HEK293 (cell line): ENCODE measurements around the gene GATA2.

Experiments used
- CTCF ChIA-PET: fragments of 350-600 bp; formaldehyde crosslinking; extraction: SDS; loops from one replicate; lab custom pipeline; 2021; ENCODE audit warnings: antibody characterized with exemption; lab: Yijun Ruan, JAX
- POLR2A ChIA-PET: fragments of 300-600 bp; formaldehyde crosslinking; extraction: SDS; loops from one replicate; lab custom pipeline; 2020; ENCODE audit warnings: antibody characterized with exemption, inconsistent platforms; lab: Yijun Ruan, JAX
- H3K27ac ChIP-seq: fragments of 200-500 bp; sonication (Bioruptor generic); 2 replicates; pipeline ENCODE4 v1.5.1; 2014; ENCODE audit warnings: low read depth, low read length, control low read depth, inconsistent platforms; ENCODE audit errors: extremely low read depth
- H3K36me3 ChIP-seq, 2 experiments: fragments of 200-500 bp in 1 of 2; sonication (Bioruptor generic) in 1 of 2; 1 replicate in 1 of 2; 2 replicates in 1 of 2; pipeline ENCODE4 v1.5.1; 2014 to 2017; ENCODE audit warnings: inconsistent platforms in 2 of 2, low read length in 2 of 2; ENCODE audit not compliant: control insufficient read depth in 2 of 2, insufficient read depth in 1 of 2
- H3K4me1 ChIP-seq: fragments of 200-500 bp; sonication (Bioruptor generic); 2 replicates; pipeline ENCODE4 v1.5.1; 2014; ENCODE audit warnings: mild to moderate bottlenecking, low read length, inconsistent platforms; ENCODE audit not compliant: control insufficient read depth, insufficient read depth
- H3K4me3 ChIP-seq: 2 replicates; pipeline ENCODE4 v1.5.1; 2011; ENCODE audit warnings: low read depth, mild to moderate bottlenecking, control low read depth, low read length, moderate library complexity
- H3K9me3 ChIP-seq: fragments of 200-500 bp; sonication (Bioruptor generic); 2 replicates; pipeline ENCODE4 v1.5.1; 2014; ENCODE audit warnings: low read depth, low read length, inconsistent platforms; ENCODE audit not compliant: control insufficient read depth, insufficient read depth
- BCL11B ChIP-seq: fragments of 450-650 bp; formaldehyde crosslinking; IDR thresholded peaks from 2 replicates; pipeline ENCODE4 v1.5.1; 2016; ENCODE audit warnings: low read depth, missing biosample characterization, missing genetic modification characterization
- EGR2 ChIP-seq: fragments of 450-650 bp; formaldehyde crosslinking; IDR thresholded peaks from 2 replicates; pipeline ENCODE4 v1.5.1; 2016; ENCODE audit warnings: low read depth, missing biosample characterization, missing genetic modification characterization
- HOXC10 ChIP-seq: sonication (generic); formaldehyde crosslinking; IDR thresholded peaks from 2 replicates; pipeline ENCODE4 v1.8.1; 2023; ENCODE audit warnings: mild to moderate bottlenecking, missing genetic modification reagents
- HOXD13 ChIP-seq: sonication (generic); formaldehyde crosslinking; IDR thresholded peaks from 2 replicates; pipeline ENCODE4 v1.8.0; 2022; ENCODE audit warnings: missing genetic modification reagents, borderline replicate concordance
- KLF10 ChIP-seq: fragments of 450-650 bp; IDR thresholded peaks from 2 replicates; pipeline ENCODE4 v1.5.1; 2018; ENCODE audit warnings: missing biosample characterization, mild to moderate bottlenecking, missing genetic modification characterization
- MYNN ChIP-seq: fragments of 450-650 bp; formaldehyde crosslinking; IDR thresholded peaks from 2 replicates; pipeline ENCODE4 v1.5.1; 2016; ENCODE audit warnings: missing biosample characterization, missing genetic modification characterization, borderline replicate concordance
- OSR2 ChIP-seq: fragments of 450-650 bp; formaldehyde crosslinking; IDR thresholded peaks from 2 replicates; pipeline ENCODE4 v1.5.1; 2016; ENCODE audit warnings: missing biosample characterization, missing genetic modification characterization
- OVOL3 ChIP-seq: fragments of 450-650 bp; formaldehyde crosslinking; IDR thresholded peaks from 2 replicates; pipeline ENCODE4 v1.5.1; 2016; ENCODE audit warnings: missing biosample characterization, missing genetic modification characterization
- ZBTB21 ChIP-seq: fragments of 450-650 bp; formaldehyde crosslinking; IDR thresholded peaks from 2 replicates; pipeline ENCODE4 v1.5.1; 2017; ENCODE audit warnings: missing biosample characterization, missing genetic modification characterization
- ZFHX2 ChIP-seq: fragments of 450-650 bp; formaldehyde crosslinking; conservative IDR thresholded peaks from 2 replicates; pipeline ENCODE4 v1.5.1; 2016; ENCODE audit warnings: missing biosample characterization, missing genetic modification characterization
- ZFP41 ChIP-seq: fragments of 450-650 bp; formaldehyde crosslinking; IDR thresholded peaks from 2 replicates; pipeline ENCODE4 v1.5.1; 2016; ENCODE audit warnings: missing biosample characterization, missing genetic modification characterization, borderline replicate concordance
- ZIC2 ChIP-seq: fragments of 450-650 bp; formaldehyde crosslinking; IDR thresholded peaks from 2 replicates; pipeline ENCODE4 v1.5.1; 2016; ENCODE audit warnings: missing biosample characterization, missing genetic modification characterization
- ZNF239 ChIP-seq: fragments of 450-650 bp; formaldehyde crosslinking; IDR thresholded peaks from 2 replicates; pipeline ENCODE4 v1.5.1; 2016; ENCODE audit warnings: missing biosample characterization, missing genetic modification characterization
- ZNF266 ChIP-seq: fragments of 450-650 bp; formaldehyde crosslinking; IDR thresholded peaks from 2 replicates; pipeline ENCODE4 v1.5.1; 2016; ENCODE audit warnings: missing biosample characterization, missing genetic modification characterization, low read depth
- ZNF341 ChIP-seq: fragments of 450-650 bp; formaldehyde crosslinking; IDR thresholded peaks from 2 replicates; pipeline ENCODE4; 2016; ENCODE audit warnings: low read depth, missing biosample characterization, missing genetic modification characterization
- ZNF354C ChIP-seq: fragments of 450-650 bp; formaldehyde crosslinking; IDR thresholded peaks from 2 replicates; pipeline ENCODE4 v1.5.1; 2016; ENCODE audit warnings: missing biosample characterization, missing genetic modification characterization, low read depth, borderline replicate concordance
- ZNF423 ChIP-seq: fragments of 450-650 bp; formaldehyde crosslinking; IDR thresholded peaks from 2 replicates; pipeline ENCODE4 v1.5.1; 2016; ENCODE audit warnings: missing biosample characterization, missing genetic modification characterization
- ZNF473 ChIP-seq: fragments of 450-650 bp; formaldehyde crosslinking; IDR thresholded peaks from 2 replicates; pipeline ENCODE4 v1.5.1; 2017; ENCODE audit warnings: missing biosample characterization, missing genetic modification characterization
- ZNF555 ChIP-seq: fragments of 450-650 bp; formaldehyde crosslinking; conservative IDR thresholded peaks from 2 replicates; pipeline ENCODE4 v1.5.1; 2017; ENCODE audit warnings: missing biosample characterization, mild to moderate bottlenecking, missing genetic modification characterization, inconsistent platforms
- ZNF558 ChIP-seq: fragments of 450-650 bp; formaldehyde crosslinking; IDR thresholded peaks from 2 replicates; pipeline ENCODE4 v1.5.1; 2016; ENCODE audit warnings: missing biosample characterization, missing genetic modification characterization
- ZNF560 ChIP-seq: fragments of 450-650 bp; formaldehyde crosslinking; IDR thresholded peaks from 2 replicates; pipeline ENCODE4 v1.5.1; 2017; ENCODE audit warnings: missing biosample characterization, missing genetic modification characterization, borderline replicate concordance
- ZNF596 ChIP-seq: fragments of 450-650 bp; IDR thresholded peaks from 2 replicates; pipeline ENCODE4 v1.5.0; 2018; ENCODE audit warnings: missing biosample characterization, mild to moderate bottlenecking, missing genetic modification characterization, moderate library complexity
- ZNF600 ChIP-seq: fragments of 450-650 bp; formaldehyde crosslinking; IDR thresholded peaks from 2 replicates; pipeline ENCODE4 v1.5.1; 2016; ENCODE audit warnings: missing biosample characterization, missing genetic modification characterization
- ZNF610 ChIP-seq: fragments of 450-650 bp; formaldehyde crosslinking; IDR thresholded peaks from 2 replicates; pipeline ENCODE4 v1.5.1; 2016; ENCODE audit warnings: missing biosample characterization, missing genetic modification characterization, borderline replicate concordance
- ZNF660 ChIP-seq: fragments of 450-650 bp; IDR thresholded peaks from 2 replicates; pipeline ENCODE4 v1.5.1; 2018; ENCODE audit warnings: missing biosample characterization, mild to moderate bottlenecking, missing genetic modification characterization
- ZNF677 ChIP-seq: fragments of 450-650 bp; IDR thresholded peaks from 2 replicates; pipeline ENCODE4 v1.5.0; 2018; ENCODE audit warnings: missing biosample characterization, mild to moderate bottlenecking, missing genetic modification characterization, moderate library complexity
- ZNF701 ChIP-seq: fragments of 450-650 bp; formaldehyde crosslinking; IDR thresholded peaks from 2 replicates; pipeline ENCODE4 v1.5.1; 2016; ENCODE audit warnings: missing biosample characterization, missing genetic modification characterization
- ZNF768 ChIP-seq: fragments of 450-650 bp; formaldehyde crosslinking; IDR thresholded peaks from 2 replicates; pipeline ENCODE4 v1.5.1; 2018; ENCODE audit warnings: missing biosample characterization, mild to moderate bottlenecking, missing genetic modification characterization
- ZNF830 ChIP-seq: fragments of 450-650 bp; IDR thresholded peaks from 2 replicates; pipeline ENCODE4 v1.5.0; 2018; ENCODE audit warnings: missing biosample characterization, missing genetic modification characterization, low read depth, mild to moderate bottlenecking, moderate library complexity
- TF ChIP-seq, protein P1 (sequence below): fragments of 450-650 bp; formaldehyde crosslinking; IDR thresholded peaks from 2 replicates; pipeline ENCODE4; 2016; ENCODE audit warnings: missing biosample characterization, missing genetic modification characterization
- TF ChIP-seq, protein P2 (sequence below): IDR thresholded peaks from 2 replicates; pipeline ENCODE4 v1.6.1; 2011; ENCODE audit warnings: mild to moderate bottlenecking, low read depth, low read length, borderline replicate concordance
- TF ChIP-seq, protein P3 (sequence below): fragments of 450-650 bp; formaldehyde crosslinking; IDR thresholded peaks from 2 replicates; pipeline ENCODE4 v1.5.1; 2016; ENCODE audit warnings: missing biosample characterization, missing genetic modification characterization

Gene GATA2

DNA sequence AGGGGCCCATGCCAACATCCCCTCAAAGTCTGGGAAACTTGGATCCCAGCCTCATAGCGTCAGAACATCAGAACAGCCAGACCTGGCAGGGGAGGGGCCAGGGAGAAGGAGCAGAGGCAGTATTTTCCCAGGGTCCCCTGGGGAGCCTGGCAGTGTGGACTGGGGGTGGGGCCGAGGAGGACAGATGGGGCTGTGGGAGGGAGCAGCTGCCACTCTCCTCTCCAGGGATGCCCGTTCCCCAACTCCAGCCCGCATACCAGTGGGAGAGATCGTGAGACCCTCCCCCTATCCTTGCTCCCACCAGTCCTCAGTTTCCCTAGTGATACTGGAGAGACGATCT is 19.9 kb downstream of the GATA2 start:
- H3K4me1 ChIP-seq = no peaks in the 10 kb centered on the region
- TF ChIP-seq ZNF239 (tag by site-specific recombination) (no peak), ZNF830 (tag by site-specific recombination) (no peak), BCL11B (tag by site-specific recombination) (no peak), ZBTB21 (no peak), KLF10 (no peak), EGR2 (tag by site-specific recombination) (peak; percentile 28; the same call in 1 of the 2 replicates), ZFP41 (tag by site-specific recombination) (no peak), ZNF677 (tag by site-specific recombination) (no peak), ZNF341 (peak; percentile 80), ZNF266 (tag by site-specific recombination) (no peak), ZNF600 (0 out of 2 replicates have a peak, but pooled peaks have one; percentile 24), ZNF660 (tag by site-specific recombination) (no peak), ZNF354C (no peak), HOXD13 (CRISPR knock-in tag) (no peak), ZNF473 (no peak), ZNF610 (tag by site-specific recombination) (no peak), HOXC10 (no peak), OSR2 (tag by site-specific recombination) (no peak), ZNF596 (tag by site-specific recombination) (no peak), ZIC2 (no peak; the same call in 1 of the 2 replicates), ZNF558 (tag by site-specific recombination) (no peak), ZNF560 (tag by site-specific recombination) (no peak), MYNN (no peak), OVOL3 (tag by site-specific recombination) (no peak), ZNF423 (tag by site-specific recombination) (no peak), ZNF555 (tag by site-specific recombination) (no peak), ZNF768 (tag by site-specific recombination) (no peak), ZFHX2 (tag by site-specific recombination) (0 out of 2 replicates have a peak, but pooled peaks have one; percentile 22), ZNF701 (tag by site-specific recombination) (no peak)
- TF ChIP-seq, protein P1, sequence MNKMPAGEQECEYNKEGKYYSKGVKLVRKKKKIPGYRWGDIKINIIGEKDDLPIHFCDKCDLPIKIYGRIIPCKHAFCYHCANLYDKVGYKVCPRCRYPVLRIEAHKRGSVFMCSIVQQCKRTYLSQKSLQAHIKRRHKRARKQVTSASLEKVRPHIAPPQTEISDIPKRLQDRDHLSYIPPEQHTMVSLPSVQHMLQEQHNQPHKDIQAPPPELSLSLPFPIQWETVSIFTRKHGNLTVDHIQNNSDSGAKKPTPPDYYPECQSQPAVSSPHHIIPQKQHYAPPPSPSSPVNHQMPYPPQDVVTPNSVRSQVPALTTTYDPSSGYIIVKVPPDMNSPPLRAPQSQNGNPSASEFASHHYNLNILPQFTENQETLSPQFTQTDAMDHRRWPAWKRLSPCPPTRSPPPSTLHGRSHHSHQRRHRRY (tag by site-specific recombination) = no peak
- TF ChIP-seq, protein P2, sequence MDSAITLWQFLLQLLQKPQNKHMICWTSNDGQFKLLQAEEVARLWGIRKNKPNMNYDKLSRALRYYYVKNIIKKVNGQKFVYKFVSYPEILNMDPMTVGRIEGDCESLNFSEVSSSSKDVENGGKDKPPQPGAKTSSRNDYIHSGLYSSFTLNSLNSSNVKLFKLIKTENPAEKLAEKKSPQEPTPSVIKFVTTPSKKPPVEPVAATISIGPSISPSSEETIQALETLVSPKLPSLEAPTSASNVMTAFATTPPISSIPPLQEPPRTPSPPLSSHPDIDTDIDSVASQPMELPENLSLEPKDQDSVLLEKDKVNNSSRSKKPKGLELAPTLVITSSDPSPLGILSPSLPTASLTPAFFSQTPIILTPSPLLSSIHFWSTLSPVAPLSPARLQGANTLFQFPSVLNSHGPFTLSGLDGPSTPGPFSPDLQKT = no peak
- TF ChIP-seq, protein P3, sequence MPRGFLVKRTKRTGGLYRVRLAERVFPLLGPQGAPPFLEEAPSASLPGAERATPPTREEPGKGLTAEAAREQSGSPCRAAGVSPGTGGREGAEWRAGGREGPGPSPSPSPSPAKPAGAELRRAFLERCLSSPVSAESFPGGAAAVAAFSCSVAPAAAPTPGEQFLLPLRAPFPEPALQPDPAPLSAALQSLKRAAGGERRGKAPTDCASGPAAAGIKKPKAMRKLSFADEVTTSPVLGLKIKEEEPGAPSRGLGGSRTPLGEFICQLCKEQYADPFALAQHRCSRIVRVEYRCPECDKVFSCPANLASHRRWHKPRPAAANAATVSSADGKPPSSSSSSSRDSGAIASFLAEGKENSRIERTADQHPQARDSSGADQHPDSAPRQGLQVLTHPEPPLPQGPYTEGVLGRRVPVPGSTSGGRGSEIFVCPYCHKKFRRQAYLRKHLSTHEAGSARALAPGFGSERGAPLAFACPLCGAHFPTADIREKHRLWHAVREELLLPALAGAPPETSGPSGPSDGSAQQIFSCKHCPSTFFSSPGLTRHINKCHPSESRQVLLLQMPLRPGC (tag by site-specific recombination) = no peak
- no peak overlapping the region for H3K27ac ChIP-seq
- H3K36me3 ChIP-seq = peaks cover 0 to 2% of the 10 kb centered on the region in 2 experiments; a peak in 1 of 3 replicates
- CTCF ChIA-PET = no interaction called here
- POLR2A ChIA-PET = no interaction called here
- no peaks in the 10 kb centered on the region for H3K9me3 ChIP-seq
- no peak overlapping the region for H3K4me3 ChIP-seq
